T-helper 1 cell treated with Interleukin-12 subunit alpha and Interleukin-12 subunit beta and Interleukin-4 antibody, amounts not matched to agents 30 μg/mL and 1 μg/mL, for 36 hours (primary cell): Measurements from ENCODE around the gene SLC11A2.

Experiments used
- H3K27ac Mint-ChIP-seq: one replicate; pipeline ENCODE4 v1.8.0; 2021; ENCODE audit warnings: mild to moderate bottlenecking, mixed read lengths
- H3K27me3 Mint-ChIP-seq: one replicate; pipeline ENCODE4 v1.8.0; 2021; ENCODE audit warnings: low read depth, mixed read lengths
- H3K36me3 Mint-ChIP-seq: one replicate; pipeline ENCODE4 v1.8.0; 2021; ENCODE audit warnings: low read depth, mixed read lengths
- H3K4me1 Mint-ChIP-seq: one replicate; pipeline ENCODE4 v1.8.0; 2021; ENCODE audit warnings: low read depth, mixed read lengths
- H3K4me3 Mint-ChIP-seq: one replicate; pipeline ENCODE4 v1.8.0; 2021; ENCODE audit warnings: mild to moderate bottlenecking, moderate library complexity, mixed read lengths
- H3K9me3 Mint-ChIP-seq: one replicate; pipeline ENCODE4 v1.8.0; 2021; ENCODE audit warnings: mixed read lengths

SLC11A2 gene

DNA sequence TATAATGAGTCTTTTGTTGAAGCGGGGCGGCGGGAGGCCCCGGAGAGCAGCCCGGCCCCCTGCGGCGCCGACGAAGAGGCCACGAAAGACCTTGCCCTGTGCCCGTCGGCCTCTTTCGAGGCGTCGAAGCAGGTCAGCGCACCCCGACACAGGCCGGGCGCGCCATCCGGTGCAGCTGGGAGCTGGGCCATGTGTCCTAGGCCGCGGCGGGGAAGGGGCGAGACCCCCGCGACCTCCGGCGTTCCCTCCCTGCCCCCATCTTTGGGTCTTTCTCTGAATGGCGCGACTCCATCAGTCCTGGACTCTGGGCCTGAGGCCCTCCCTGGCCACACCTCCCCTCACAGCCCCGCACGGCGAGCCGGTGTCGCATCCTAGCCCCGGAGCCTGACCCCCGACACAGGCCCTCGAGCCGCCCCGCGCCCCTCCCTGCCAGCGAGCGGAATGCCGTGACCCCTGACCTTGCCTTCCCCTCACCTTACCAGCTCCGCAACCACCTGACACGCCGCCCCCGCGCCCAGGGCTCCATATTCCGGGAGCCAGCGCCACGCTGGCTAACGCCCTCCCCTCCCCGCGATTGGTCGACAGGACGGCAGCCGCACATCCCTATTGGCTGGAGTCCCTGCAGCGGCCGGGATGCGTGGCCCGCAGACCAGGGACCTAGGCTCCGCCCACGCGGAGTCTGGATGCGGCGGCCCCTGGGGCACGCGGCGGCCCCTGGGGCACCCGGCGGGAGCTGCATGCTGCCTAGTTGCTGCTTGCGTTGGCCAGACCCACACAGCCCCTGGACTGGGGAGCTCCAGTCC is at the start of gene SLC11A2:
Gene SLC11A2 (minus strand): TSS at position 549 of the 803 bp plus-strand sequence. CDS start 15,656 bp downstream, outside the sequence.
- H3K36me3 Mint-ChIP-seq, result peaks cover 1% of the 10 kb centered on the region
- H3K4me1 Mint-ChIP-seq, result peaks cover 39% of the 10 kb centered on the region
- peaks cover 10% of the 10 kb centered on the region for H3K27me3 Mint-ChIP-seq
- H3K9me3 Mint-ChIP-seq, result no peaks in the 10 kb centered on the region
- H3K27ac Mint-ChIP-seq, result peak within 1 kb of the TSS; percentile 98
- peak within 1 kb of the TSS; percentile 95 for H3K4me3 Mint-ChIP-seq

DNA sequence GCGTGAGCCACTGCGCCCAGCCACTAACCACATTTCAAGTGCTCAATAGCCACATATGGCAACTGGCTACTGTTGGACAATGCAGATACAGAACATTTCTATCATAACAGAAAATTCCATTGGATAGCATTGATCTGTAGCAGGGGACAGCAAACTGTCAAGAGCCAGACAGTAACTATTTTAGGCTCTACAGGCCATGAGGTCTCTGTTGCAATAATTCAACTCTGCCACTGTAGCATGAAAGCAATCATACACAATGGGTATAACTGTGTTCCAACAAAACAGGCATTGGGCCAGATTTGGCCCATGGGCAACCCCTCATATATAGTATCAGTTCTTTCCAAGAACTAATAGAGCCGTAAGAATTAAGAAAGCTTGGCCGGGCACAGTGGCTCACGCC is 49.2 kb upstream of the SLC11A2 start:
- Mint-ChIP-seq H3K4me3 (no peak overlapping the region), H3K4me1 (peaks cover 14% of the 10 kb centered on the region), H3K27ac (no peak overlapping the region), H3K36me3 (peaks cover 11% of the 10 kb centered on the region), H3K9me3 (no peaks in the 10 kb centered on the region), H3K27me3 (no peaks in the 10 kb centered on the region)

DNA sequence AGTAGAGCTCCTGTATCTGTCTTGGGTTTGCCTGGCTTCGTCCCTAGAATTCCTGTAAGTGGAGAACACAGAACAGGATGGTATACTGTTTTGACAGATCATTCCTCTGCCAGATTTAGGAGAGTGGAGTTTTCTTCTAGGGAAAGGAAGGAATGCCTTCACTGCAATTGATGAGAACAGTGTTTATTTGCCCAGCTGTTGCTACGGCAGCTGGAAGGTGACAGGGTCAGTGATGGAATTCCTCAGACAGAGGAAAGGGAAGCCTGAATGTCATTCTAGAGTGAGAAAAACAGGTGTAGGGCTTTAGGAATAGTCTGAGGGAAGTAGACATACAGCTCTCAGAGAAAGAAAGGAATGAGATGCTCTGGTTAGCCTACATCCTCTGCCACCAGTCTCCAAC is 45.5 kb upstream of the SLC11A2 start:
- H3K27ac Mint-ChIP-seq, result no peak overlapping the region
- no peaks in the 10 kb centered on the region for H3K9me3 Mint-ChIP-seq
- peaks cover 21% of the 10 kb centered on the region for H3K36me3 Mint-ChIP-seq
- no peak overlapping the region for H3K4me3 Mint-ChIP-seq
- H3K27me3 Mint-ChIP-seq, result no peaks in the 10 kb centered on the region
- H3K4me1 Mint-ChIP-seq, result peaks cover 8% of the 10 kb centered on the region

DNA sequence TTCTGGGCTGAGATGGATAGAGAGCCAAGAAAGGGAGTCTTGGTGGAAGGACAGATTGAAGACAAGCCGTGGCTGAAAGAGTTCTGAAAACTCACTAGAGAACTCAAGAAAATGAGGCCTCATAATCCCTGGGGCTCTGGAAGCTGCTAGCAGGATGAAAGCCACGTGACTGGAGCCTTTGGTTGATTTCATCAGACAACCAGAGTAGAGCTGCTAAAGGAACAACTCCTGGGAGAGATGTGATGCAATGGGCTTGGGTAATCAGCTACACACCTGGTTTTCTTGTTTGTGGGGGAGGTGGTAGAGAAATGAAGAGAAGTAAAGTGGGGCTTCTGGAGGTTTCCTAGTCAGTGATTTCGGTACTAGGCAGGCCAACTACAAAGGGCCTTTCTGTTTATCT is 43.8 kb upstream of the SLC11A2 start:
- H3K36me3 Mint-ChIP-seq, result peaks cover 21% of the 10 kb centered on the region
- no peaks in the 10 kb centered on the region for H3K27me3 Mint-ChIP-seq
- no peak overlapping the region for H3K4me3 Mint-ChIP-seq
- no peaks in the 10 kb centered on the region for H3K9me3 Mint-ChIP-seq
- H3K4me1 Mint-ChIP-seq, result no peaks in the 10 kb centered on the region
- no peak overlapping the region for H3K27ac Mint-ChIP-seq

DNA sequence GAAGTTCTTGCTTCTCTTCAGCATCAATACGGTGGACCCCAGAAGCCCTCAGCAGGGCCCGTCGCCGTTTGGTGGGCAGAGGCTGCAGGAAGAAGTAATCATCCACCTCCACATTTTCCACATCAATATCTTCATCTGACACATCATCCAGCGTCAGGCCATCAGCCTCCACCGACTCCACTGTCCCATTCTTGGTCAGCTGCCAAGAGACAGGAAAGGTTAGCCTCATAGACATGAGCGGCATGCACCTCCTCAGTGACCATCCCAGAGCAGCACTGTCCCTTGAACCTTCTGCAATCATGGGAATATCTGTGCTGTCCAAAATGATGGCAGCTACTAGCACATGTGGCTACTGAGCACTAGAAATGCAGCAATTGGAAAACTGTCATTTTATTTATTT is 41.6 kb upstream of the SLC11A2 start:
- no peaks in the 10 kb centered on the region for H3K9me3 Mint-ChIP-seq
- no peak overlapping the region for H3K27ac Mint-ChIP-seq
- no peak overlapping the region for H3K4me3 Mint-ChIP-seq
- H3K4me1 Mint-ChIP-seq, result no peaks in the 10 kb centered on the region
- H3K36me3 Mint-ChIP-seq, result peaks cover 20% of the 10 kb centered on the region
- H3K27me3 Mint-ChIP-seq, result no peaks in the 10 kb centered on the region

DNA sequence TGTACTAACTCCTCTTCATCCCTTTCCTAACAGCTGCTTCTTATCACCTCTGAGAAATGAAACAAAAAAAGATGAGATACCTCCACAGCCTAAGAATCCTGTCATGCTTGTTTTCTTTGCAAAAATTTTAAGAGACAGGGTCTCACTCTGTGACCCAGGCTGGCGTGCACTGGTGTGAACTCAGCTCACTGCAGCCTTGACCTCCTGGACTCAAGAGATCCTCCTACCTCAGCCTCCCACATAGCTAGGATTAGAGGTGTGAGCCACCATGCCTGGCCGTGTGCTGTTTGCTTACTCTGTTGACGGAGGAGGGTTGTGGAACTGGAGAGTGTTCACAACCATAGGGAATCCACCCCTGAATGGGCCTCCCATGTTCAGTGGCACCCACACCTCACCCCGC is 41.0 kb upstream of the SLC11A2 start:
- Mint-ChIP-seq H3K27ac (no peak overlapping the region), H3K36me3 (peaks cover 24% of the 10 kb centered on the region), H3K27me3 (no peaks in the 10 kb centered on the region), H3K4me1 (no peaks in the 10 kb centered on the region), H3K4me3 (no peak overlapping the region), H3K9me3 (no peaks in the 10 kb centered on the region)

DNA sequence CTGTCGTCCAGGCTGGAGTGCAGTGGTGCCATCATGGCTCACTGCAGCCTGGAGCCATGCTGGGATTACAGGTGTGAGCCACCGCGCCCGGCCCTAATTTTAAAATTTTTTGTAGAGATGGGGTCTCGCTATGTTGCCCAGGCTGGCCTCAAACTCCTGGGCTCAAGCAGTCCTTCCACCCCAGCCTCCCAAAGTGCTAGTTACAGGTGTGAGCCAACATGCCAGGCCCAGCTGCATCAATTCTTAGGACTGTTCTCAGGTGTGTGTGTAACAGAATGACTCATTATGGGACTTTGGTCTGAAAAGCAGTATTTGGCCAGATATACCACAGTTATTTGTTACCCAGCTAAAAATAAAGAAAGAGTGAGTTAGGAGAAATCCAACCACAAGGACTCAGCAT is 39.3 kb upstream of the SLC11A2 start:
- Mint-ChIP-seq H3K27me3 (no peaks in the 10 kb centered on the region), H3K36me3 (peaks cover 26% of the 10 kb centered on the region), H3K4me3 (no peak overlapping the region), H3K27ac (no peak overlapping the region), H3K9me3 (no peaks in the 10 kb centered on the region), H3K4me1 (no peaks in the 10 kb centered on the region)

DNA sequence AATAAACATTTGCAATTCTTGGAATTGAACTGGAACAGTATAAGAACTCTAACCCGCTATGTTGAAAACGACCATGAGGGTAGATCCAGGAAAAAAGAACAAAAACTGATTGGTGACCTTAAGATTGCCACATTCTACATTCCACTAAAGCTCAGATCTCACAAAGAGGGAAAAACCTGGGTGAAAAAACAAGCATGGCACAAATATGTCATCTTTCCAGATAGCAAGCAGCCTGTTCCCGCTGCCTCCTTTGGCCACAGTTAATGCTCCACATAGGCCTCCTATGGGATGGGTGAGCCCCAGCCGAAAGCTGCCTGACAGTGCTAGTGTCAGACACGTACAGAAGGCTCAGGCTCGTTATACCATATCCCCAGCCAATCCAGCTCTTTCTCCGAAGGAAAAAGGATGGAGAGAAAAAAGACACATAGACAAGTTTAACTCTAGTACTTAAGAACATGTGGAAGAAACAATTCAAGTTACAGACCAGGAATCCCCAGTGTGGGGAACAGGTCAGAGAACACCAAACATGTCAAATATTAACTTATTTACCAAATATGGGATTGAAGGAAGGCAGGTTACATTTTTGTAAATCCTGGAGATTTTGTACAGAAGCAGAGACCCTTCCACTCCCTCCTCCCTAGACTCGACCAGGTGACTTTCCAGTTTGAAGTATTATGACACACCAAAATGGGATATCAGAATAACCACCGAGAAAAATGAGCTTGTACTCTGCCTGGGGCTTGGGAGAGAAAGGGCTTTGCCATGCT is 36.6 kb upstream of the SLC11A2 start:
- no peaks in the 10 kb centered on the region for H3K9me3 Mint-ChIP-seq
- H3K4me3 Mint-ChIP-seq, result no peak overlapping the region
- peaks cover 33% of the 10 kb centered on the region for H3K36me3 Mint-ChIP-seq
- H3K27ac Mint-ChIP-seq, result no peak overlapping the region
- H3K27me3 Mint-ChIP-seq, result no peaks in the 10 kb centered on the region
- H3K4me1 Mint-ChIP-seq, result peaks cover 2% of the 10 kb centered on the region

DNA sequence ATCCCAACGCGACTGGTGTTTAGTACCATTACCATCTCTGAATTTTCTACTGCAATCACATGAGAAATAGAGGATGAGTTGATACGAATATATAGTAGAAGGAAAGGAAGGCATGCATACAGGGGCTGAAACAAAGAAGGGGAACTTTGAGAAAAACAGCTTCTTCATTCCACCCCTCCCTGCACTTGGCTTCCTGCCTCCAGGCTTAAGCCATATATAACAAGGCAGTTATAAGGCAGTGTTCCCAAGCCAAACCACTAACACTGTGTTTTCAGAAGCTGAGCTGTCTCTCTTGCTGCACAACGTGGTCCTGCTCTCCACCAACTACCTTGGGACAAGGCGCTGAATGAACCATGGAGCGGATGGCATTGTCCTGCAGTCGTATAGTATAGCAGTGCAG is 32.9 kb upstream of the SLC11A2 start:
- H3K4me3 Mint-ChIP-seq, result no peak overlapping the region
- H3K27me3 Mint-ChIP-seq, result no peaks in the 10 kb centered on the region
- peaks cover 2% of the 10 kb centered on the region for H3K4me1 Mint-ChIP-seq
- H3K27ac Mint-ChIP-seq, result no peak overlapping the region
- H3K9me3 Mint-ChIP-seq, result no peaks in the 10 kb centered on the region
- H3K36me3 Mint-ChIP-seq, result peaks cover 36% of the 10 kb centered on the region

DNA sequence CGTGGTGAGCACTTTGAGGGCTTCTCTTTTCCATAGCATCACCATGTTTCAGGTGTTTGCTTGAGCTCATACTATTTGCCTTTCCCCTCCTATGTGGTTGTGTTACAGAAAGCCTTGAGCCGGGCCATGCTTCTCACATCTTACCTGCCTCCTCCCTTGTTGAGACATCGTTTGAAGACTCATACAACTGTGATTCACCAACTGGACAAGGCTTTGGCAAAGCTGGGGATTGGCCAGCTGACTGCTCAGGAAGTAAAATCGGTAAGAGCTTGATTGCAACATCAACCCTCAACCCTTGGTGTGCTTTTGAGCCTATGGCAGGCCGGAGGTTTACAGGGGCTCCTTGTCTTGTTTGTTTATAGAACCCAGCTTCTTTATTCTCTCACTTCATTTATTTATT is 30.1 kb upstream of the SLC11A2 start:
- Mint-ChIP-seq H3K4me3 (no peak overlapping the region), H3K9me3 (no peaks in the 10 kb centered on the region), H3K4me1 (peaks cover 7% of the 10 kb centered on the region), H3K27me3 (no peaks in the 10 kb centered on the region), H3K36me3 (peaks cover 39% of the 10 kb centered on the region), H3K27ac (no peak overlapping the region)

DNA sequence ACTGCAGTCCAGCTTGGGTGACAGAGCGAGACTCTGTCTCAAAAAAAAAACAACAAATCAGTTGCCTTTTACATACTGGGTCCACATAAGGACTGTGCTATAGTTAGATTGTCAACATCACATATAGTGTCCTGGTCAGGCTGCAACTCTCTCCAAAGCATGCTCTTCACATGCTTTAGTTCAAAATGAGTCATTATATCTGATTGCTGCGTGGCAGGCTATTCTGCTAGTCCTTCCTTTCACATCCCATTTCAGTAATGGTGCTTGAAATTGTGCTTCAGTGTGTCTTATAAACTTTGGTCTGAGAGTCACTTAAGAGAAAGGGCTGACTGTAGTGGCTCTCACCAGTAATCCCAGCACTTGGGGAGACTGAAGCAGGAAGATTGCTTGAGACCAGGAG is 28.9 kb upstream of the SLC11A2 start:
- Mint-ChIP-seq H3K4me1 (peaks cover 7% of the 10 kb centered on the region), H3K4me3 (no peak overlapping the region), H3K9me3 (no peaks in the 10 kb centered on the region), H3K27ac (no peak overlapping the region), H3K27me3 (no peaks in the 10 kb centered on the region), H3K36me3 (peaks cover 36% of the 10 kb centered on the region)

DNA sequence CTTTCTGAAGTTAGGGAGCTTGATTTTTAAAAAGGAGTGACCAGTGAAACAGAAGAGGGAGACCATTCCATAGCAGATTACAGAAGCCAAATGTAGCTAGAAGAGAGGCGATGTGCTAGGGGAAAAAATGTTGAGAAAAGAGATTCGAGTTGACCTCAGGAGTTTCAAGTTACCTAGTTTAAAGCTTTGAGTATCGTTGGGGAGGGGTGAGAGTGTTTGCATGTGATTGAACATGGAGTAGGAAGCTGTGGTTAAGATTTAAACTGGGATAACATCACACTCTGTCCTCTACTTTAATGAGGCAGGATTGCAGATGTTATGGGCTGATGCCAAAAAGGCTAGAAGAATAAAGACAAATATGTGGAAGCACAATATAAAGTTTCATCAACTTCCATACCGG is 25.6 kb upstream of the SLC11A2 start:
- Mint-ChIP-seq H3K4me3 (no peak overlapping the region), H3K36me3 (peaks cover 26% of the 10 kb centered on the region), H3K27me3 (no peaks in the 10 kb centered on the region), H3K4me1 (peaks cover 24% of the 10 kb centered on the region), H3K27ac (peak overlapping the region; percentile 4), H3K9me3 (no peaks in the 10 kb centered on the region)

DNA sequence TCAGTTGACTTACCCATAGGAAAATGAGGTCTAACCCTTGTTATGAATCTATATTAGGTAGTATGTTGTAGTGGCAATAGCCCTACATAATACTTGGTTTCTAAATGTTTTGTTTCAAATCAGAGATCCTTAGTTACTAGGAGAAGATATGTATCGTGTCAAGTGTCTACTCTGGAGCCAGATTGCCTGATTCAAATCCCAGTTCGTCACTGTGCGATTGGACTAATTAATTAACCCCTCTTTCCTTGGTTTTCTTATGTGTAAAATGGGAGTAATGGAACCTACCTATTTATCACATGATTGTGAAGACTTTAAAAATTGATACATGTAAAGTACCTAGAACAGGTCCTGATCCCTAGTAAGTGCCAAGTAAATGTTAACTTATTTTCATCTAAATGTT is 23.3 kb upstream of the SLC11A2 start:
- H3K4me3 Mint-ChIP-seq, result peak overlapping the region; percentile 95
- peak overlapping the region; percentile 93 for H3K27ac Mint-ChIP-seq
- no peaks in the 10 kb centered on the region for H3K9me3 Mint-ChIP-seq
- peaks cover 26% of the 10 kb centered on the region for H3K4me1 Mint-ChIP-seq
- H3K27me3 Mint-ChIP-seq, result no peaks in the 10 kb centered on the region
- H3K36me3 Mint-ChIP-seq, result peaks cover 18% of the 10 kb centered on the region

DNA sequence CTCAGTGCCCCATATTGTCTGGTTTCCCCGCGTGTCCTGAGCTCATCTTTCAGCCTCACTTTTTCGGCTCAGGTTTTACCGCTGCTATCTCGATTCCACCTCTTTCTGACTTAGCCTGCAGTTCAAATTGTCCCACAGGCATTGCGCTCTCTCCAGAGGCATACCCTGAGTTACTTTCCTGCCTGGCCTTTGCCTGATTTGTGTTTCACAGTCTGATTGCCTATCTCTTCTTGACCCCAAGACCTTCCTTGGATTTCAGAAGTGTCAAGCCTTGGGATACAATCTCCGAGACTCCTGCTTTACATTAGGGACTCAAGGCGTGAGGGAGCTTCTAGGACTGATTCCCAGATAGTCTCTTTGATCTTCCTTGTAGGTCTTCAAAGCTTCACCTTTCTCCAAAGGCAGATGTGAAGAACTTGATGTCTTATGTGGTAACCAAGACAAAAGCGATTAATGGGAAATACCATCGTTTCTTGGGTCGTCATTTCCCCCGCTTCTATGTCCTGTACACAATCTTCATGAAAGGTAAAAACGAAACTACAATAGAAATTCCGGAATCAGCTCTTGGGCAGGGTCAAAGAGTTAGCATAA is 22.6 kb upstream of the SLC11A2 start:
- no peaks in the 10 kb centered on the region for H3K27me3 Mint-ChIP-seq
- H3K27ac Mint-ChIP-seq, result peak overlapping the region; percentile 93
- peak overlapping the region; percentile 95 for H3K4me3 Mint-ChIP-seq
- H3K36me3 Mint-ChIP-seq, result peaks cover 16% of the 10 kb centered on the region
- no peaks in the 10 kb centered on the region for H3K9me3 Mint-ChIP-seq
- H3K4me1 Mint-ChIP-seq, result peaks cover 26% of the 10 kb centered on the region
